ENCODE results near the gene TSSK6. TPM values are rescaled to one million over a fixed set of nuclear protein-coding genes. Genes with fewer than 3 reads are reported as not detected.

TSSK6 gene
- total and polyA plus RNA-seq, 10 of the 15 experiments (the other 5 are each of a cell fraction or from before 2014, with no cell fraction given), result 0.06 to 3.6 (median 0.98) TPM; not detected in 2

- SMC1A ChIA-PET (ENCODE audit: uncharacterized antibody, unreplicated experiment), result interaction anchor here (1.4 to 5.1 kb wide), 8 partner anchors 63 to 129 kb away, joined by 5 to 97 read pairs (median 10); partner anchors contain the start of gene GATAD2A
- Histone ChIP-seq H3K36me3 (ENCODE audit: control insufficient read depth in 2 of 2, insufficient read depth in 2 of 2, low read length in 1 of 2) (peaks cover 29 to 40% of the 10 kb centered on the region in 2 experiments; a peak in 3 of 4 replicates), H3K4me1 (ENCODE audit: control insufficient read depth, insufficient read depth, low read length) (peaks cover 19% of the 10 kb centered on the region), H3K9ac (ENCODE audit: control insufficient read depth, insufficient read depth, low read length) (no peak overlapping the region), H4K20me1 (ENCODE audit: control insufficient read depth, insufficient read depth) (no peaks in the 10 kb centered on the region), H3K27me3 (replicated peaks in 1 of 2; ENCODE audit: control insufficient read depth in 2 of 2, insufficient read depth in 2 of 2, low read length in 1 of 2) (no peaks in the 10 kb centered on the region), H3K79me2 (ENCODE audit: control insufficient read depth, insufficient read depth, low read length) (peaks cover 9% of the 10 kb centered on the region), H3K4me2 (ENCODE audit: control insufficient read depth, insufficient read depth) (no peak overlapping the region), H2AFZ (ENCODE audit: control insufficient read depth, low read depth, low read length) (no peak overlapping the region), H3K27ac (ENCODE audit: control insufficient read depth, insufficient read depth) (no peak overlapping the region), H3K9me3 (replicated peaks; ENCODE audit: control insufficient read depth, insufficient read depth, low read length) (no peaks in the 10 kb centered on the region), H3K4me3 (no peak overlapping the region)
- in situ Hi-C loops (cut with MboI), result loop anchor here (5.0 to 10.0 kb wide), 2 partner anchors 124 to 347 kb away; no protein-coding TSS in a partner anchor
- ATAC-seq (no peak), FAIRE-seq (no peak), DNase-seq (ENCODE audit: low read depth, low spot score) (no peak)
- WGBS (ENCODE audit: insufficient coverage, insufficient replicate concordance, low lambda C conversion rate, missing lambda C conversion rate), result 88% methylated on average over 15 of the region's 15 CpGs
- intact Hi-C loops (cut with micrococcal nuclease; ENCODE audit: unreplicated experiment), result no loop called here
- RAD21 ChIA-PET (ENCODE audit: unreplicated experiment), result interaction anchor here (0.9 to 4.8 kb wide), 9 partner anchors 82 to 346 kb away, joined by 3 to 72 read pairs (median 11); partner anchors contain the start of gene GATAD2A
- CTCF ChIA-PET, result interaction anchor here (1.1 to 9.3 kb wide), 20 partner anchors 10 to 298 kb away, joined by 3 to 223 read pairs (median 9); partner anchors contain the start of genes GATAD2A, NDUFA13 and TSSK6
- no peak for TF ChIP-seq FOXK2 (IDR thresholded peaks at IDR 0.05)
- TF ChIP-seq POLR2AphosphoS2 (IDR thresholded peaks at IDR 0.05; ENCODE audit: low read depth, low read length), result no peak
- TF ChIP-seq HDGF (IDR thresholded peaks at IDR 0.05), result no peak
- TF ChIP-seq, protein P1, sequence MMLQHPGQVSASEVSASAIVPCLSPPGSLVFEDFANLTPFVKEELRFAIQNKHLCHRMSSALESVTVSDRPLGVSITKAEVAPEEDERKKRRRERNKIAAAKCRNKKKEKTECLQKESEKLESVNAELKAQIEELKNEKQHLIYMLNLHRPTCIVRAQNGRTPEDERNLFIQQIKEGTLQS (IDR thresholded peaks at IDR 0.05; ENCODE audit: borderline replicate concordance, extremely low read depth, low read depth, low read length), result no peak
- TF ChIP-seq ZNF592 (IDR thresholded peaks at IDR 0.05), result no peak
- TF ChIP-seq SMC3 (IDR thresholded peaks at IDR 0.05; ENCODE audit: borderline replicate concordance, low read length), result no peak
- no peak for TF ChIP-seq BHLHE40 (IDR thresholded peaks at IDR 0.05; ENCODE audit: borderline replicate concordance in 1 of 2, low read depth in 2 of 2, low read length in 1 of 2)
- TF ChIP-seq, protein P2, sequence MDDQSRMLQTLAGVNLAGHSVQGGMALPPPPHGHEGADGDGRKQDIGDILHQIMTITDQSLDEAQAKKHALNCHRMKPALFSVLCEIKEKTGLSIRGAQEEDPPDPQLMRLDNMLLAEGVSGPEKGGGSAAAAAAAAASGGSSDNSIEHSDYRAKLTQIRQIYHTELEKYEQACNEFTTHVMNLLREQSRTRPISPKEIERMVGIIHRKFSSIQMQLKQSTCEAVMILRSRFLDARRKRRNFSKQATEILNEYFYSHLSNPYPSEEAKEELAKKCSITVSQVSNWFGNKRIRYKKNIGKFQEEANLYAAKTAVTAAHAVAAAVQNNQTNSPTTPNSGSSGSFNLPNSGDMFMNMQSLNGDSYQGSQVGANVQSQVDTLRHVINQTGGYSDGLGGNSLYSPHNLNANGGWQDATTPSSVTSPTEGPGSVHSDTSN (IDR thresholded peaks at IDR 0.05; ENCODE audit: insufficient replicate concordance, low read depth, low read length), result no peak
- TF ChIP-seq HDAC6 (IDR thresholded peaks at IDR 0.05; ENCODE audit: unreplicated experiment), result no peak
- no peak for TF ChIP-seq ZNF24 (IDR thresholded peaks at IDR 0.05)
- TF ChIP-seq RELA (IDR thresholded peaks at IDR 0.05; ENCODE audit: borderline replicate concordance, partially characterized antibody), result no peak
- TF ChIP-seq CEBPB (IDR thresholded peaks at IDR 0.05; ENCODE audit: borderline replicate concordance in 1 of 2, low read depth in 2 of 2, low read length in 2 of 2), result no peak
- TF ChIP-seq TCF3 (IDR thresholded peaks at IDR 0.05; ENCODE audit: borderline replicate concordance, insufficient read depth, low read depth, low read length), result no peak
- POLR2A ChIA-PET, result interaction anchor here (1.1 to 3.1 kb wide), 3 partner anchors 118 to 131 kb away, joined by 3 to 16 read pairs (median 6); no protein-coding TSS in a partner anchor
- no TSS peak for BruUV-seq (replicated peaks)
Measured at GRCh38 chr19:19491321-19492025, 23.9 kb downstream of the TSSK6 start.

Data from GM12878 (cell line).